GM23338 (cell line): ENCODE measurements around the gene REL. TPM values are rescaled to one million over a fixed set of nuclear protein-coding genes. Genes with fewer than 3 reads are reported as not detected.

ENCODE experiments used
- ATAC-seq: fragments of 200-7000 bp; cut with Tn5 transposase; 3 replicates; pipeline ENCODE4 v1.9.1; 2020
- DNase-seq: peaks from one replicate; pipeline ENCODE4 v3.0.0-alpha.2; 2015; ENCODE audit warnings: low spot score
- H2AFZ ChIP-seq: fragments of 200-600 bp; sonication (generic); 2 replicates; pipeline ENCODE4 v1.8.0; 2016; ENCODE audit warnings: antibody characterized with exemption, mild to moderate bottlenecking, moderate library complexity
- H3F3A ChIP-seq: fragments of 200-600 bp; sonication (generic); replicated peaks from 2 replicates; pipeline ENCODE4 v1.8.0; 2017; ENCODE audit warnings: antibody characterized with exemption, mixed run types, low read depth
- H3K27ac ChIP-seq: fragments of 200-600 bp; sonication (generic); 2 replicates; pipeline ENCODE4 v1.6.1; 2016; ENCODE audit warnings: low read depth
- H3K27me3 ChIP-seq: fragments of 200-600 bp; sonication (generic); 2 replicates; pipeline ENCODE4 v1.8.0; 2016; ENCODE audit warnings: mild to moderate bottlenecking, mixed run types, moderate library complexity; ENCODE audit not compliant: insufficient read depth
- H3K36me3 ChIP-seq: fragments of 200-600 bp; sonication (generic); 2 replicates; pipeline ENCODE4 v1.8.0; 2016; ENCODE audit warnings: mild to moderate bottlenecking; ENCODE audit not compliant: insufficient read depth
- H3K4me1 ChIP-seq: fragments of 200-600 bp; sonication (generic); 2 replicates; pipeline ENCODE4 v1.8.0; 2016; ENCODE audit warnings: mild to moderate bottlenecking, moderate library complexity; ENCODE audit not compliant: insufficient read depth
- H3K4me2 ChIP-seq: fragments of 200-600 bp; sonication (generic); 2 replicates; pipeline ENCODE4 v1.7.1; 2017; ENCODE audit warnings: mixed run types
- H3K4me3 ChIP-seq: fragments of 200-600 bp; sonication (generic); 2 replicates; pipeline ENCODE4 v1.6.1; 2016; ENCODE audit warnings: mixed run types
- H3K79me2 ChIP-seq: fragments of 200-600 bp; sonication (generic); replicated peaks from 2 replicates; pipeline ENCODE4 v1.8.0; 2017; ENCODE audit warnings: mild to moderate bottlenecking; ENCODE audit not compliant: insufficient read depth
- H3K9me2 ChIP-seq: fragments of 200-600 bp; sonication (generic); 2 replicates; pipeline ENCODE4 v1.8.0; 2017; ENCODE audit not compliant: insufficient read depth
- H4K20me1 ChIP-seq: fragments of 200-600 bp; sonication (generic); replicated peaks from 2 replicates; pipeline ENCODE4 v1.8.0; 2017; ENCODE audit warnings: mild to moderate bottlenecking; ENCODE audit not compliant: insufficient read depth
- H3K27ac Mint-ChIP-seq: 2 replicates; pipeline ENCODE4 v1.8.0; 2020; ENCODE audit warnings: inconsistent platforms, mild to moderate bottlenecking, moderate library complexity, mixed read lengths
- H3K27me3 Mint-ChIP-seq: 3 replicates; pipeline ENCODE4 v1.8.0; 2022; ENCODE audit warnings: low read depth, mild to moderate bottlenecking, moderate library complexity, mixed read lengths, inconsistent platforms; ENCODE audit not compliant: insufficient read depth, poor library complexity
- H3K36me3 Mint-ChIP-seq: 3 replicates; pipeline ENCODE4 v1.8.0; 2021; ENCODE audit warnings: low read depth, mild to moderate bottlenecking, inconsistent platforms, moderate library complexity, mixed read lengths
- H3K4me1 Mint-ChIP-seq: 3 replicates; pipeline ENCODE4 v1.8.0; 2020; ENCODE audit warnings: mild to moderate bottlenecking, inconsistent platforms, mixed read lengths
- H3K4me3 Mint-ChIP-seq: 3 replicates; pipeline ENCODE4 v1.8.0; 2021; ENCODE audit warnings: moderate library complexity, mild to moderate bottlenecking, inconsistent platforms, mixed read lengths
- H3K9me3 Mint-ChIP-seq: 3 replicates; pipeline ENCODE4 v1.8.0; 2020; ENCODE audit warnings: moderate library complexity, mild to moderate bottlenecking, inconsistent platforms, mixed read lengths
- EZH2 ChIP-seq: fragments of 200-600 bp; sonication (generic); IDR thresholded peaks from one replicate; pipeline ENCODE4 v1.8.0; 2017; ENCODE audit warnings: antibody characterized with exemption, mild to moderate bottlenecking, low read depth; ENCODE audit not compliant: unreplicated experiment
- EZH2phosphoT487 ChIP-seq: fragments of 200-600 bp; sonication (generic); IDR thresholded peaks from one replicate; pipeline ENCODE4 v1.8.1; 2018; ENCODE audit warnings: antibody characterized with exemption; ENCODE audit not compliant: unreplicated experiment
- POLR2AphosphoS5 ChIP-seq: IDR thresholded peaks from 2 replicates; pipeline ENCODE4 v1.6.1; 2016; ENCODE audit warnings: antibody characterized with exemption, low read depth
- ZNF331 ChIP-seq: fragments of 250-450 bp; sonication (Bioruptor Pico); IDR thresholded peaks from 2 replicates; pipeline ENCODE4 v1.5.0; 2020; ENCODE audit warnings: low read depth, mild to moderate bottlenecking, moderate library complexity
- polyA plus RNA-seq: library from polyadenylated mRNA; unstranded; fragments of >200 nt; fragmentation: Nextera tagmentation; extraction: Ambion mirVana; gene quantifications from 2 replicates; pipeline ENCODE4 v1.2.1, GENCODE V29; 2016
- total RNA-seq: library from RNA; depleted of rRNA; stranded (reverse); fragments of >200 nt; shearing (Covaris generic); gene quantifications from 2 replicates; pipeline ENCODE4 v1.2.3, GENCODE V29; 2014
- TF ChIP-seq, protein P1 (sequence below): fragments of 250-450 bp; sonication (Bioruptor Pico); IDR thresholded peaks from 2 replicates; pipeline ENCODE4 v1.5.0; 2020; ENCODE audit warnings: mild to moderate bottlenecking, moderate library complexity
- TF ChIP-seq, protein P2 (sequence below): IDR thresholded peaks from one replicate; pipeline ENCODE4 v1.6.1; 2018; ENCODE audit warnings: antibody characterized with exemption; ENCODE audit not compliant: unreplicated experiment

Gene REL
- total and polyA plus RNA-seq, 2 experiments from 2014 or later = 4.1 to 8.0 TPM

DNA sequence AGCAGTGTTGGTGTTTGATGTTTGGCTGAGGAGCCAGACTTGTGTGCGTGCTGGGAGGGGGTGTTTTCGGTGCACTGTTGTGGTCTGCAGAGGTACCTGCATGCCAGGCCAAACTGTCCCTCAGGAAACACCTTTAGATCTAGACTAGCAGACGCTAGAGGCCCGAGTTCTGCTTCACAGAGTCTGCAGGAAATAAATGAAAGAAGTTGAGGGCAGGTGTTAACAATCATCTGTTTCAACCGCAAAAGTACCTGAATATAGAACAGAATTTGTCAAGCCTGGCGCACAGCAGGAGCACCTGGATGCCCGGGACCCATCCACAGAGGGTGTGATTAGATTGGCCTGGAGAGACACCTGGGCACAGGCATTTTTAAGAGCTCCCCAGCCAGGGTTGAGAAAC is 40.5 kb upstream of the REL start (continued):
- TF ChIP-seq, protein P1, sequence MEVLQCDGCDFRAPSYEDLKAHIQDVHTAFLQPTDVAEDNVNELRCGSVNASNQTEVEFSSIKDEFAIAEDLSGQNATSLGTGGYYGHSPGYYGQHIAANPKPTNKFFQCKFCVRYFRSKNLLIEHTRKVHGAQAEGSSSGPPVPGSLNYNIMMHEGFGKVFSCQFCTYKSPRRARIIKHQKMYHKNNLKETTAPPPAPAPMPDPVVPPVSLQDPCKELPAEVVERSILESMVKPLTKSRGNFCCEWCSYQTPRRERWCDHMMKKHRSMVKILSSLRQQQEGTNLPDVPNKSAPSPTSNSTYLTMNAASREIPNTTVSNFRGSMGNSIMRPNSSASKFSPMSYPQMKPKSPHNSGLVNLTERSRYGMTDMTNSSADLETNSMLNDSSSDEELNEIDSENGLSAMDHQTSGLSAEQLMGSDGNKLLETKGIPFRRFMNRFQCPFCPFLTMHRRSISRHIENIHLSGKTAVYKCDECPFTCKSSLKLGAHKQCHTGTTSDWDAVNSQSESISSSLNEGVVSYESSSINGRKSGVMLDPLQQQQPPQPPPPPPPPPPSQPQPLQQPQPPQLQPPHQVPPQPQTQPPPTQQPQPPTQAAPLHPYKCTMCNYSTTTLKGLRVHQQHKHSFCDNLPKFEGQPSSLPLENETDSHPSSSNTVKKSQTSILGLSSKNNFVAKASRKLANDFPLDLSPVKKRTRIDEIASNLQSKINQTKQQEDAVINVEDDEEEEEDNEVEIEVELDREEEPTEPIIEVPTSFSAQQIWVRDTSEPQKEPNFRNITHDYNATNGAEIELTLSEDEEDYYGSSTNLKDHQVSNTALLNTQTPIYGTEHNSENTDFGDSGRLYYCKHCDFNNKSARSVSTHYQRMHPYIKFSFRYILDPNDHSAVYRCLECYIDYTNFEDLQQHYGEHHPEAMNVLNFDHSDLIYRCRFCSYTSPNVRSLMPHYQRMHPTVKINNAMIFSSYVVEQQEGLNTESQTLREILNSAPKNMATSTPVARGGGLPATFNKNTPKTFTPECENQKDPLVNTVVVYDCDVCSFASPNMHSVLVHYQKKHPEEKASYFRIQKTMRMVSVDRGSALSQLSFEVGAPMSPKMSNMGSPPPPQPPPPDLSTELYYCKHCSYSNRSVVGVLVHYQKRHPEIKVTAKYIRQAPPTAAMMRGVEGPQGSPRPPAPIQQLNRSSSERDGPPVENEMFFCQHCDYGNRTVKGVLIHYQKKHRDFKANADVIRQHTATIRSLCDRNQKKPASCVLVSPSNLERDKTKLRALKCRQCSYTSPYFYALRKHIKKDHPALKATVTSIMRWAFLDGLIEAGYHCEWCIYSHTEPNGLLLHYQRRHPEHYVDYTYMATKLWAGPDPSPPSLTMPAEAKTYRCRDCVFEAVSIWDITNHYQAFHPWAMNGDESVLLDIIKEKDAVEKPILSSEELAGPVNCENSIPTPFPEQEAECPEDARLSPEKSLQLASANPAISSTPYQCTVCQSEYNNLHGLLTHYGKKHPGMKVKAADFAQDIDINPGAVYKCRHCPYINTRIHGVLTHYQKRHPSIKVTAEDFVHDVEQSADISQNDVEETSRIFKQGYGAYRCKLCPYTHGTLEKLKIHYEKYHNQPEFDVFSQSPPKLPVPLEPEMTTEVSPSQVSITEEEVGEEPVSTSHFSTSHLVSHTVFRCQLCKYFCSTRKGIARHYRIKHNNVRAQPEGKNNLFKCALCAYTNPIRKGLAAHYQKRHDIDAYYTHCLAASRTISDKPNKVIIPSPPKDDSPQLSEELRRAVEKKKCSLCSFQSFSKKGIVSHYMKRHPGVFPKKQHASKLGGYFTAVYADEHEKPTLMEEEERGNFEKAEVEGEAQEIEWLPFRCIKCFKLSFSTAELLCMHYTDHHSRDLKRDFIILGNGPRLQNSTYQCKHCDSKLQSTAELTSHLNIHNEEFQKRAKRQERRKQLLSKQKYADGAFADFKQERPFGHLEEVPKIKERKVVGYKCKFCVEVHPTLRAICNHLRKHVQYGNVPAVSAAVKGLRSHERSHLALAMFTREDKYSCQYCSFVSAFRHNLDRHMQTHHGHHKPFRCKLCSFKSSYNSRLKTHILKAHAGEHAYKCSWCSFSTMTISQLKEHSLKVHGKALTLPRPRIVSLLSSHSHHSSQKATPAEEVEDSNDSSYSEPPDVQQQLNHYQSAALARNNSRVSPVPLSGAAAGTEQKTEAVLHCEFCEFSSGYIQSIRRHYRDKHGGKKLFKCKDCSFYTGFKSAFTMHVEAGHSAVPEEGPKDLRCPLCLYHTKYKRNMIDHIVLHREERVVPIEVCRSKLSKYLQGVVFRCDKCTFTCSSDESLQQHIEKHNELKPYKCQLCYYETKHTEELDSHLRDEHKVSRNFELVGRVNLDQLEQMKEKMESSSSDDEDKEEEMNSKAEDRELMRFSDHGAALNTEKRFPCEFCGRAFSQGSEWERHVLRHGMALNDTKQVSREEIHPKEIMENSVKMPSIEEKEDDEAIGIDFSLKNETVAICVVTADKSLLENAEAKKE (CRISPR knock-in tag) = no peak

DNA sequence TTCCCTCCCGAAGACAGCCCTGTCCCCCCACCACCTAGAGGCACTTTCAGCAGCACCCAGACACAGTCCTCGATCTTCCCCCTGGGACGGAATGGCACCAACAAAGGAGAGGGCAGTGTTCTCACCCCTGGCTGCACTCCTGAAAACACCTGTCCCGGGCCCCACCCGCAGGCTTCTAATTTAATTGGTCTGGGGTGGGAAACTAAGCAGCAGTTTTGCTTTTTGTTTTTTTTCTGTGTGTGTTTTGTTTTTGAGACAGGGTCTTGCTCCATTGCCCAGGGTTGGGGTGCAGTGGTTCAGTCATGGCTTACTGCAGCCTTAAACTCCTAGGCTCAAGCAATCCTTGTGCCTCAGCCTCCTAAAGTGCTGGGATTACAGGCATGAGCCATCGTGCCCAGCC is 38.4 kb upstream of the REL start:
- no peak overlapping the region for H3K4me3 Mint-ChIP-seq
- H3K27ac Mint-ChIP-seq = no peak overlapping the region
- peaks cover 31% of the 10 kb centered on the region for H3K27me3 Mint-ChIP-seq
- H3F3A ChIP-seq = no peaks in the 10 kb centered on the region
- H2AFZ ChIP-seq = no peak overlapping the region
- H4K20me1 ChIP-seq = no peaks in the 10 kb centered on the region; the same call in 1 of the 2 replicates
- no peaks in the 10 kb centered on the region for H3K9me2 ChIP-seq
- no peaks in the 10 kb centered on the region for H3K36me3 Mint-ChIP-seq
- H3K79me2 ChIP-seq = no peaks in the 10 kb centered on the region
- 0 out of 2 replicates have a peak, but pooled peaks cover 9% of the 10 kb centered on the region for H3K4me1 ChIP-seq
- ATAC-seq (no peak), DNase-seq (no peak)
- H3K9me3 Mint-ChIP-seq = no peaks in the 10 kb centered on the region
- H3K27ac ChIP-seq = no peak overlapping the region
- no peak overlapping the region for H3K4me2 ChIP-seq
- H3K4me3 ChIP-seq = no peak overlapping the region
- H3K36me3 ChIP-seq = no peaks in the 10 kb centered on the region
- peaks cover 39% of the 10 kb centered on the region for H3K27me3 ChIP-seq
- peaks cover 9% of the 10 kb centered on the region for H3K4me1 Mint-ChIP-seq
- TF ChIP-seq, protein P1 (CRISPR knock-in tag) = no peak
- TF ChIP-seq, protein P2, sequence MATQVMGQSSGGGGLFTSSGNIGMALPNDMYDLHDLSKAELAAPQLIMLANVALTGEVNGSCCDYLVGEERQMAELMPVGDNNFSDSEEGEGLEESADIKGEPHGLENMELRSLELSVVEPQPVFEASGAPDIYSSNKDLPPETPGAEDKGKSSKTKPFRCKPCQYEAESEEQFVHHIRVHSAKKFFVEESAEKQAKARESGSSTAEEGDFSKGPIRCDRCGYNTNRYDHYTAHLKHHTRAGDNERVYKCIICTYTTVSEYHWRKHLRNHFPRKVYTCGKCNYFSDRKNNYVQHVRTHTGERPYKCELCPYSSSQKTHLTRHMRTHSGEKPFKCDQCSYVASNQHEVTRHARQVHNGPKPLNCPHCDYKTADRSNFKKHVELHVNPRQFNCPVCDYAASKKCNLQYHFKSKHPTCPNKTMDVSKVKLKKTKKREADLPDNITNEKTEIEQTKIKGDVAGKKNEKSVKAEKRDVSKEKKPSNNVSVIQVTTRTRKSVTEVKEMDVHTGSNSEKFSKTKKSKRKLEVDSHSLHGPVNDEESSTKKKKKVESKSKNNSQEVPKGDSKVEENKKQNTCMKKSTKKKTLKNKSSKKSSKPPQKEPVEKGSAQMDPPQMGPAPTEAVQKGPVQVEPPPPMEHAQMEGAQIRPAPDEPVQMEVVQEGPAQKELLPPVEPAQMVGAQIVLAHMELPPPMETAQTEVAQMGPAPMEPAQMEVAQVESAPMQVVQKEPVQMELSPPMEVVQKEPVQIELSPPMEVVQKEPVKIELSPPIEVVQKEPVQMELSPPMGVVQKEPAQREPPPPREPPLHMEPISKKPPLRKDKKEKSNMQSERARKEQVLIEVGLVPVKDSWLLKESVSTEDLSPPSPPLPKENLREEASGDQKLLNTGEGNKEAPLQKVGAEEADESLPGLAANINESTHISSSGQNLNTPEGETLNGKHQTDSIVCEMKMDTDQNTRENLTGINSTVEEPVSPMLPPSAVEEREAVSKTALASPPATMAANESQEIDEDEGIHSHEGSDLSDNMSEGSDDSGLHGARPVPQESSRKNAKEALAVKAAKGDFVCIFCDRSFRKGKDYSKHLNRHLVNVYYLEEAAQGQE = no peak
- TF ChIP-seq POLR2AphosphoS5 = no peak
- no peak for TF ChIP-seq ZNF331
- TF ChIP-seq EZH2phosphoT487 = no peak
- TF ChIP-seq EZH2 = no peak
